ENCODE data around the gene TRIM41.

- no peak for TF ChIP-seq CTCF (IDR thresholded peaks at IDR 0.05; ENCODE audit: insufficient read depth, low read length, poor library complexity, severe bottlenecking)
- TF ChIP-seq EZH2phosphoT487 (conservative IDR thresholded peaks at IDR 0.05; ENCODE audit: low read length) = no peak
These were observed 31.4 kb upstream of the TRIM41 start for GRCh38 chr5:181191526-181192336.

Data from SU-DHL-6 (cell line).